Measurements from ENCODE around the gene REEP2.

Gene REEP2

GRCh38 chr5:138448481-138449398 lies 9.9 kb downstream of the REEP2 start:
- no peak overlapping the region for H3K27ac ChIP-seq (ENCODE audit: insufficient read depth, low read length, poor library complexity, severe bottlenecking)
- H3K27me3 ChIP-seq (replicated peaks; ENCODE audit: control insufficient read depth, insufficient read depth, low read length, poor library complexity, severe bottlenecking): no peaks in the 10 kb centered on the region
- no peak for DNase-seq
- H3K36me3 ChIP-seq (ENCODE audit: control insufficient read depth, insufficient read depth, low read length): no peaks in the 10 kb centered on the region
- no peaks in the 10 kb centered on the region for H3K9me3 ChIP-seq (ENCODE audit: control insufficient read depth, low read length)
- peaks cover 5% of the 10 kb centered on the region for H3K4me1 ChIP-seq (ENCODE audit: control insufficient read depth, insufficient read depth, low read length, poor library complexity, severe bottlenecking)
- no peak overlapping the region for H3K4me3 ChIP-seq (ENCODE audit: insufficient read depth, low read depth, low read length, poor library complexity, severe bottlenecking)

DNA sequence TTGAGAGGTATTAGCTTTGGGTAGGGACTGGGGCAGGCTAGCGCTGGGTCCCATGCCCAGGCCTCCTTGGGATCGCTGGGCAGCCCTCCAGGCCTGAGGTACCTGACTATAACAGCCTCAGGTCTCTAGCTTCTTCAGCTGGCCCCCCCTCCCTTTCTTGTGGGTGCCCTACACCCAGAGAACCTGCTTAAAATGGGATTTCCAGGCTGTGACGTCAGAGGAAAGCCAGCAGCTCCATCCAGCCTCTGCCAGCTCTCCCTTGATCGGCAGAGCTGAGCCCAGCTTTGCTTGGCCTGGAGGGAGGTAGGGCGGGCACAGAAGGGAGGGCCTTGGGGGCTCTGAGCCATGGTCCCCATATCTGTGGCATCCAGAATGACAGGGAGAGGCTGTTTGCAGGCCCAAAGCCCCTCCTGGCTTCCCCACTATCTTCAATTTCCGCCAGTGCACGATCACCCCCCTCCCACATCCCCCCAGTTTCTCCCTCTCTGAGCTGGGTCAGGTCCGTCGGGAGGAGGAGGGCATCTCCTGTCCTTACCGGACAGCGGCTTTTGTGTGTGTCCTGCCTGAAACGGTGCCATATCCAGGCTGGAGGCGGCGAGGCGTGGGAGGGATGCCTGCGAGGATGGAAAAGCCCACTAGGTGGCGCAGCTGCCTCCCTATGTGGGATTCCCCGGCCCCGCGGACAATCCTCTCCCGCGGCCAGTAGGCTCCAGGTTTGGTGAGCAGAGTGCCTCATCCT lies 10.8 kb downstream of the REEP2 start:
- H3K36me3 ChIP-seq (ENCODE audit: control insufficient read depth, insufficient read depth, low read length): no peaks in the 10 kb centered on the region
- H3K9me3 ChIP-seq (ENCODE audit: control insufficient read depth, low read length): no peaks in the 10 kb centered on the region
- H3K27ac ChIP-seq (ENCODE audit: insufficient read depth, low read length, poor library complexity, severe bottlenecking): no peak overlapping the region
- H3K4me1 ChIP-seq (ENCODE audit: control insufficient read depth, insufficient read depth, low read length, poor library complexity, severe bottlenecking): peaks cover 5% of the 10 kb centered on the region
- no peak overlapping the region for H3K4me3 ChIP-seq (ENCODE audit: insufficient read depth, low read depth, low read length, poor library complexity, severe bottlenecking)
- no peaks in the 10 kb centered on the region for H3K27me3 ChIP-seq (replicated peaks; ENCODE audit: control insufficient read depth, insufficient read depth, low read length, poor library complexity, severe bottlenecking)
- peak; percentile 52 to 71 (median 63) for DNase-seq

DNA sequence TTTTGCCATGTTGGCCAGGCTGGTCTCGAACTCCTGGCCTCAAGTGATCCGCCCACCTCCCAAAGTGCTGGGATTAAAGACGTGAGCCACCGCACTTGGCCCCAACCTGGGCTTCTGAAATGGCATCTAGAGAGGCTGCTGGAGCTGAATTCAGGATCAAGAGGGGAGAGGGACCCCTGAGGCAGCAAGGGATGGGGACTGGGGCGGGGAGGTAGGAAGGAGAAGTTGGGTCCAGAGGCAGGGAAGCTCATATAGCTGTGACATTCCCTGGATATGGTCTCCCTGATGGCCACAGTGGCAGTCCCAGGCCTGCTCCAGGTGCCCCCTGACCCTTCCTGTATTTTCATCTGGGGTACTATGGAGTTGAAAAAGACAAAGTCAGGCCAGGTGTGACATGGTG lies 12.1 kb downstream of the REEP2 start:
- DNase-seq: no peak

GRCh38 chr5:138452720-138453119 lies 13.9 kb downstream of the REEP2 start:
- DNase-seq: no peak
- Histone ChIP-seq H3K4me1 (ENCODE audit: control insufficient read depth, insufficient read depth, low read length, poor library complexity, severe bottlenecking) (peaks cover 5% of the 10 kb centered on the region), H3K27ac (ENCODE audit: insufficient read depth, low read length, poor library complexity, severe bottlenecking) (no peak overlapping the region), H3K9me3 (ENCODE audit: control insufficient read depth, low read length) (no peaks in the 10 kb centered on the region), H3K36me3 (ENCODE audit: control insufficient read depth, insufficient read depth, low read length) (no peaks in the 10 kb centered on the region), H3K4me3 (ENCODE audit: insufficient read depth, low read depth, low read length, poor library complexity, severe bottlenecking) (no peak overlapping the region), H3K27me3 (replicated peaks; ENCODE audit: control insufficient read depth, insufficient read depth, low read length, poor library complexity, severe bottlenecking) (no peaks in the 10 kb centered on the region)

More for the DNA sequence above, 12.1 kb downstream of the REEP2 start:
- Histone ChIP-seq H3K27ac (ENCODE audit: insufficient read depth, low read length, poor library complexity, severe bottlenecking) (no peak overlapping the region), H3K27me3 (replicated peaks; ENCODE audit: control insufficient read depth, insufficient read depth, low read length, poor library complexity, severe bottlenecking) (no peaks in the 10 kb centered on the region), H3K9me3 (ENCODE audit: control insufficient read depth, low read length) (no peaks in the 10 kb centered on the region), H3K4me1 (ENCODE audit: control insufficient read depth, insufficient read depth, low read length, poor library complexity, severe bottlenecking) (peaks cover 5% of the 10 kb centered on the region), H3K4me3 (ENCODE audit: insufficient read depth, low read depth, low read length, poor library complexity, severe bottlenecking) (no peak overlapping the region), H3K36me3 (ENCODE audit: control insufficient read depth, insufficient read depth, low read length) (no peaks in the 10 kb centered on the region)

DNA sequence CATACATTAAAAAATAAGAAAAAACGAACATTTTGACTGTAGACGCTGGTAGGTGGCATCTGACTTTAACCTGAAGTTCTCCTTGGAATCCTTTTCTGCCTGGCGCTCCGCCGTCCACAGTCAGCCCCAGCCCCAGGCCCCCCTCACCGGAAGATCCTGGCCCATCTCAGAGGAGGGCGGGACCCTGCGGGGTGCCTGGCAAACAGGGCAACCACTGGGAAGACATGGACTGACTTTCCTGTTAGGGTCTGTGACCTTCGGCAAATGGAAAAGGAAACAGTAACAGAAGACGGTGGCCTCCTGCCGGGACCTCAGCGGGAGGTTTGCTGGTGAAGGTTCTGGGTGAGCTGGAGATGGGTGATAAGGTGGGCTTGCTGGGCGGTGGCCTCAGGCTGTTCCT lies 14.7 kb downstream of the REEP2 start:
- Histone ChIP-seq H3K27me3 (replicated peaks; ENCODE audit: control insufficient read depth, insufficient read depth, low read length, poor library complexity, severe bottlenecking) (no peaks in the 10 kb centered on the region), H3K36me3 (ENCODE audit: control insufficient read depth, insufficient read depth, low read length) (no peaks in the 10 kb centered on the region), H3K9me3 (ENCODE audit: control insufficient read depth, low read length) (no peaks in the 10 kb centered on the region), H3K4me3 (ENCODE audit: insufficient read depth, low read depth, low read length, poor library complexity, severe bottlenecking) (no peak overlapping the region), H3K4me1 (ENCODE audit: control insufficient read depth, insufficient read depth, low read length, poor library complexity, severe bottlenecking) (peaks cover 11% of the 10 kb centered on the region), H3K27ac (ENCODE audit: insufficient read depth, low read length, poor library complexity, severe bottlenecking) (no peak overlapping the region)
- no peak for DNase-seq

GRCh38 chr5:138454121-138454520 lies 15.3 kb downstream of the REEP2 start:
- DNase-seq: no peak
- Histone ChIP-seq H3K4me3 (ENCODE audit: insufficient read depth, low read depth, low read length, poor library complexity, severe bottlenecking) (no peak overlapping the region), H3K9me3 (ENCODE audit: control insufficient read depth, low read length) (no peaks in the 10 kb centered on the region), H3K27me3 (replicated peaks; ENCODE audit: control insufficient read depth, insufficient read depth, low read length, poor library complexity, severe bottlenecking) (no peaks in the 10 kb centered on the region), H3K36me3 (ENCODE audit: control insufficient read depth, insufficient read depth, low read length) (no peaks in the 10 kb centered on the region), H3K27ac (ENCODE audit: insufficient read depth, low read length, poor library complexity, severe bottlenecking) (no peak overlapping the region), H3K4me1 (ENCODE audit: control insufficient read depth, insufficient read depth, low read length, poor library complexity, severe bottlenecking) (peaks cover 17% of the 10 kb centered on the region)

DNA sequence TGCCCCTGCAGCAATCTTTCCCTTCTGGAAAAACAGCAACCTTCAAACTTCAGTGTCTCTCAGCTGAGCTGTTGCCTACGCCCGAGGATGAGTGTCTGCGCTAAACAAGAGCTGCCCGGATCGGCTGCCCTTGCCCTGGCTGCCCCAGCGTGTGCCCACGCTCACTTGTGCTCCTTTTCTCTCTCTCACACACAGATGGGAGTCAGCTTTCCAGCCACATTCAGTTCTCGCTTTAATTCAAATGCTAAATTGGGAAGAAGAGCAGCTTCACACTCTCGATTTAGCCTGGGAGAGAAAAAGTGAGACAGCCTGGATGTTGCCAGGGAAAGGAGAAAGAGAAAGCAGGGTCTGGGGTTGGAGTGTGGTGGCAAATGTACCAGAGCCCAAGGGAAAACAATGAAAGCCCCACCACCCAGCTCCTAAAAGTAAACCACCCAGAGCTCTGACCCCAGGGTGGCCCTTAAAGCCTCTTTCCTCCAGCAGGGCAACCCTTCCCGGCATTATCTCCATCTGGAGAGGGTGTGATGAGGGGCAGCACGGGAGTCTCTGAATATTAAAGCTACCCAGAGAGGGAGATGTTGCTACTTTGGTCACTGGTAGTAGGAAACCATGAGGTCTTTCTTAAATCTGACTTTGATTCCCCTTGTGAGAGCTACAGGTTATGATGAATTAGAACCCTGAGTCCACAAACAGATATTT lies 16.5 kb downstream of the REEP2 start:
- H3K27me3 ChIP-seq (replicated peaks; ENCODE audit: control insufficient read depth, insufficient read depth, low read length, poor library complexity, severe bottlenecking): no peaks in the 10 kb centered on the region
- no peak overlapping the region for H3K4me3 ChIP-seq (ENCODE audit: insufficient read depth, low read depth, low read length, poor library complexity, severe bottlenecking)
- no peak for DNase-seq
- H3K27ac ChIP-seq (ENCODE audit: insufficient read depth, low read length, poor library complexity, severe bottlenecking): no peak overlapping the region
- no peaks in the 10 kb centered on the region for H3K36me3 ChIP-seq (ENCODE audit: control insufficient read depth, insufficient read depth, low read length)
- no peaks in the 10 kb centered on the region for H3K9me3 ChIP-seq (ENCODE audit: control insufficient read depth, low read length)
- H3K4me1 ChIP-seq (ENCODE audit: control insufficient read depth, insufficient read depth, low read length, poor library complexity, severe bottlenecking): peaks cover 22% of the 10 kb centered on the region

DNA sequence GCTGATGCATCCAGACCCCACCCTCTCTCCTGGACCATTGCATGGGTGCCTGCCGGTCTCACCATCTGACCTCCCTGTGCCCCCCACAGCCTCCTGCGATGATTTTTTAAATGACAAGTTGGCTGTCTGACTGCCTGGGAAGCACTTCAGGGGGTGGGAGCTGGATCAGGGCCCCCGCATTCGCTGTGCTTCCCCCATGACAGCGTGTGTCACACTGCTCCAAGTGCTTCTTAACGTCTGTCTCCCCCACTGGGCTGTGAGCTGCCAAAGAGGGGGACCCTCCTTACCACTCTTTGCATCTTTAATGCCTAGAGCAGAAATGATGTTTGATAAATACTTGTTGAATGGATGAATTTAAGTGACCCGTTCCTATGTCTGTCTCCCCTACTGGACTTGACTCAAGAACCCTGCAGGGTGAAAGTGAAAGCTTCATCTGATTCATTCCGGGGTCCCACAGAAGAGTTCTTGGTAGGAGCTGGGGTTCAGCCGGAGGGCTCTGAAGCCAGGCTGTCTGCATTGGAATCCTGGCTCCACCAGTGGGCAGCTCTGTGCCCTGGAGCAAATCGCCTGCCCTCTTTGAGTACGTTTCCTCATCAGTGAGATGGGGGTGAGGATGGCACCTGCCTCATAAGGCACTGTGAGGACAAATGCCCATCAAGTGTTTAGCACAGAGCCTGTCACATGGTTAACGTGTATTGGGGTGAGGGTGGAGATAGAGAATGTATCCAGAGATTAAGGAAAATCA lies 18.8 kb downstream of the REEP2 start:
- peaks cover 22% of the 10 kb centered on the region for H3K4me1 ChIP-seq (ENCODE audit: control insufficient read depth, insufficient read depth, low read length, poor library complexity, severe bottlenecking)
- no peaks in the 10 kb centered on the region for H3K27me3 ChIP-seq (replicated peaks; ENCODE audit: control insufficient read depth, insufficient read depth, low read length, poor library complexity, severe bottlenecking)
- H3K36me3 ChIP-seq (ENCODE audit: control insufficient read depth, insufficient read depth, low read length): no peaks in the 10 kb centered on the region
- H3K27ac ChIP-seq (ENCODE audit: insufficient read depth, low read length, poor library complexity, severe bottlenecking): no peak overlapping the region
- no peaks in the 10 kb centered on the region for H3K9me3 ChIP-seq (ENCODE audit: control insufficient read depth, low read length)
- no peak for DNase-seq
- no peak overlapping the region for H3K4me3 ChIP-seq (ENCODE audit: insufficient read depth, low read depth, low read length, poor library complexity, severe bottlenecking)

DNA sequence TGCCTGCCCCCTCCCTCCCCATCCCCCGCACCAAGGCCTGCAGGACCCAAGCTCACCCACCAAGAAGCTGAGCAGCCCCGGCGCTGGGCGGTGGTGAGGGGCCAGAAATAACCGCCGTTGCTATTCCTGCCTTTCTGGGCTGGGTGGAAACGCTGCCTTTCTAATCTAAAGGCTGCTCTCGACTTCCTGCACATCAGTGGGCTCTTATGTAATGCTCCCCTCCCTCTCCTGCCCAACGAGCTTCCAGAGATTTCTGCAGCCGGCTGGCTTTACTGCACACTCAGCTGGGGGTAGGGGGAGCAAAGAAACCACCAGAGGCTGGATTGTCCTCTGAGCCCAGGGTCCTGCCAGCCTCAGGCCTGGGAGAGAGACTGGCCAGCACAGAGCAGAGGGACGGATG lies 19.5 kb downstream of the REEP2 start:
- no peak for DNase-seq
- Histone ChIP-seq H3K4me3 (ENCODE audit: insufficient read depth, low read depth, low read length, poor library complexity, severe bottlenecking) (no peak overlapping the region), H3K9me3 (ENCODE audit: control insufficient read depth, low read length) (no peaks in the 10 kb centered on the region), H3K27ac (ENCODE audit: insufficient read depth, low read length, poor library complexity, severe bottlenecking) (peak overlapping the region; percentile 10), H3K4me1 (ENCODE audit: control insufficient read depth, insufficient read depth, low read length, poor library complexity, severe bottlenecking) (peaks cover 24% of the 10 kb centered on the region), H3K27me3 (replicated peaks; ENCODE audit: control insufficient read depth, insufficient read depth, low read length, poor library complexity, severe bottlenecking) (no peaks in the 10 kb centered on the region), H3K36me3 (ENCODE audit: control insufficient read depth, insufficient read depth, low read length) (no peaks in the 10 kb centered on the region)
